Prostate gland (tissue), 2 donors: Measurements from ENCODE around the gene MRLN. TPM values are rescaled to one million over a fixed set of nuclear protein-coding genes. Genes with fewer than 3 reads are reported as not detected.

ENCODE experiments used
- DNase-seq: peaks from one replicate; pipeline ENCODE4 v3.0.0-alpha.2; 2019; ENCODE audit warnings: low spot score
- H3K27ac ChIP-seq, 2 donors: fragments of 200-600 bp; sonication (generic); 2 replicates each; pipeline ENCODE4 v1.5.1; 2017 to 2019
- H3K27me3 ChIP-seq: fragments of 200-600 bp; sonication (generic); replicated peaks from 2 replicates; pipeline ENCODE4 v1.5.1; 2019; ENCODE audit not compliant: insufficient read depth
- H3K36me3 ChIP-seq, 2 donors: fragments of 200-600 bp; sonication (generic); 1 replicate in 1 of 2; 2 replicates in 1 of 2; pipeline versions ENCODE4 v1.5.1 to v1.8.1; 2017 to 2019
- H3K4me1 ChIP-seq: fragments of 200-600 bp; sonication (generic); replicated peaks from 2 replicates; pipeline ENCODE4 v1.5.1; 2019
- H3K4me3 ChIP-seq, 2 donors: fragments of 200-600 bp; sonication (generic); 2 replicates each; pipeline ENCODE4 v1.5.1; 2017 to 2019
- H3K9me3 ChIP-seq: fragments of 200-600 bp; sonication (generic); 2 replicates; pipeline ENCODE4 v1.5.1; 2017
- POLR2A ChIP-seq: fragments of 450-650 bp; IDR thresholded peaks from one replicate; pipeline ENCODE4 v1.6.1; 2016; ENCODE audit warnings: antibody characterized with exemption, mild to moderate bottlenecking
- POLR2AphosphoS5 ChIP-seq: sonication (generic); formaldehyde crosslinking; IDR thresholded peaks from one replicate; pipeline ENCODE4 v1.6.1; 2017; ENCODE audit warnings: antibody characterized with exemption
- WGBS: methylation state at CpG from one replicate; pipeline ENCODE4 v1.1.5; 2018; 5-methylcytosine and 5-hydroxymethylcytosine counted together
- intact Hi-C: fragments of 100-400 bp; cut with DNase I; formaldehyde crosslinking; loops from one replicate; pipeline ENCODE4 v1.14.2; 2022
- total RNA-seq, 2 donors: library from RNA; depleted of rRNA; stranded (reverse); fragments of >200 nt; gene quantifications; one replicate each; pipeline ENCODE4 v1.1.0, GENCODE V29; 2016
- TF ChIP-seq, protein P1 (sequence below), 4 experiments: fragments of 200-600 bp in 2 of 4; fragments of 450-650 bp in 2 of 4; sonication (generic) in 2 of 4; IDR thresholded peaks; 1 replicate in 3 of 4; 2 replicates in 1 of 4; pipeline ENCODE4 v1.5.1; 2016 to 2019; ENCODE audit warnings: antibody characterized with exemption in 4 of 4, mild to moderate bottlenecking in 2 of 4, moderate library complexity in 2 of 4

MRLN gene
- total RNA-seq, 2 donors from 2014 or later, result not detected

DNA sequence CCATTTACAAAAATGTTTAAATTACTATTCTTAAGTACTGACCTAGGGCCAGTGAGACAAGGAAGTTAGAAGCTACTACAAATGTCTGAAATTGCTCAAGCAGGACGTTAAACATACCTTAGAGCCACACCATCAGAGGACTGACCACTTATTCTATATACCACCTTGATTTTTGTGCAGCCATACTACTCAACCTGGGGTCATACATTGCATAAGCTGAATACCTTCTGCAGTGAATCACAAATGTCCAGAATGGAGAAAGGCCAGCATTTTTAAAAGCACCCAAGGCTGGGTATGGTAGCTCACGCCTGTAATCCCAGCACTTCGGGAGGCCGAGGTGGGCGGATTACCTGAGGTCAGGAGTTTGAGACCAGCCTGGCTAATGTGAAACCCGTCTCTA is 21.2 kb upstream of the MRLN start:
- no peaks in the 10 kb centered on the region for H3K27me3 ChIP-seq
- H3K4me3 ChIP-seq, result no peak overlapping the region
- H3K36me3 ChIP-seq, result no peaks in the 10 kb centered on the region
- intact Hi-C loops, result no loop called here
- 96% methylated on average over 6 of the region's 6 CpGs for whole genome bisulfite sequencing
- H3K4me1 ChIP-seq, result no peaks in the 10 kb centered on the region
- no peak for DNase-seq
- no peaks in the 10 kb centered on the region for H3K9me3 ChIP-seq
- no peak overlapping the region for H3K27ac ChIP-seq
- TF ChIP-seq POLR2A (no peak), POLR2AphosphoS5 (no peak)
- TF ChIP-seq, protein P1, sequence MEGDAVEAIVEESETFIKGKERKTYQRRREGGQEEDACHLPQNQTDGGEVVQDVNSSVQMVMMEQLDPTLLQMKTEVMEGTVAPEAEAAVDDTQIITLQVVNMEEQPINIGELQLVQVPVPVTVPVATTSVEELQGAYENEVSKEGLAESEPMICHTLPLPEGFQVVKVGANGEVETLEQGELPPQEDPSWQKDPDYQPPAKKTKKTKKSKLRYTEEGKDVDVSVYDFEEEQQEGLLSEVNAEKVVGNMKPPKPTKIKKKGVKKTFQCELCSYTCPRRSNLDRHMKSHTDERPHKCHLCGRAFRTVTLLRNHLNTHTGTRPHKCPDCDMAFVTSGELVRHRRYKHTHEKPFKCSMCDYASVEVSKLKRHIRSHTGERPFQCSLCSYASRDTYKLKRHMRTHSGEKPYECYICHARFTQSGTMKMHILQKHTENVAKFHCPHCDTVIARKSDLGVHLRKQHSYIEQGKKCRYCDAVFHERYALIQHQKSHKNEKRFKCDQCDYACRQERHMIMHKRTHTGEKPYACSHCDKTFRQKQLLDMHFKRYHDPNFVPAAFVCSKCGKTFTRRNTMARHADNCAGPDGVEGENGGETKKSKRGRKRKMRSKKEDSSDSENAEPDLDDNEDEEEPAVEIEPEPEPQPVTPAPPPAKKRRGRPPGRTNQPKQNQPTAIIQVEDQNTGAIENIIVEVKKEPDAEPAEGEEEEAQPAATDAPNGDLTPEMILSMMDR (IDR thresholded peaks at IDR 0.05), result no peak

DNA sequence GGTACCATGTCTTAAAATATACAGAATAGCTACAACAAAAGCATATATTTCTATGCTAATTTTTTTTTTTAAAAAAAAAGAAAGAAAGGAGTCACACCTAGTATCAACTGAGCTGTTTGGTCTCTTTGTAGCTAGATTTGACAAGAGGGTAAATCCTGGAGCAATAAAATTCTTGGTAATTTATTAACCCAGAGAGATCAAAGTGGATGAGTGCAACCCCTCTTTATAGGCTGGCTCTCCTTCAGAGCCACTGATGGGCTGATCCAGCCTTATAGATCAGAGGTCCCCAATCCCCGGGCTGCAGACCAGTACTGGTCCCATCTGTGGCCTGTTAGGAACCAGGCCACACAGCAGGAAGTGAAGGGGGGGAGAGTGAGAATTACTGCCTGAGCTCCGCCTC is 19.8 kb upstream of the MRLN start:
- no peaks in the 10 kb centered on the region for H3K9me3 ChIP-seq
- H3K27me3 ChIP-seq, result no peaks in the 10 kb centered on the region
- no peak overlapping the region for H3K4me3 ChIP-seq
- H3K27ac ChIP-seq, result no peak overlapping the region
- DNase-seq, result no peak
- H3K4me1 ChIP-seq, result no peaks in the 10 kb centered on the region
- H3K36me3 ChIP-seq, result no peaks in the 10 kb centered on the region
- WGBS, result 81% methylated on average over 2 of the region's 2 CpGs
- no peak for TF ChIP-seq POLR2AphosphoS5
- no peak for TF ChIP-seq POLR2A
- TF ChIP-seq, protein P1 (IDR thresholded peaks at IDR 0.05), result no peak
- intact Hi-C loops, result no loop called here

- intact Hi-C loops, result no loop called here
- no peaks in the 10 kb centered on the region for H3K36me3 ChIP-seq
- no peak for DNase-seq
- TF ChIP-seq POLR2AphosphoS5 (no peak), POLR2A (no peak)
- TF ChIP-seq, protein P1 (IDR thresholded peaks at IDR 0.05), result no peak
- H3K27me3 ChIP-seq, result no peaks in the 10 kb centered on the region
- H3K4me3 ChIP-seq, result no peak overlapping the region
- no peaks in the 10 kb centered on the region for H3K4me1 ChIP-seq
- H3K9me3 ChIP-seq, result no peaks in the 10 kb centered on the region
- WGBS, result 97% methylated on average over 7 of the region's 7 CpGs
- H3K27ac ChIP-seq, result no peak overlapping the region
These were observed 18.0 kb upstream of the MRLN start for GRCh38 chr10:59771162-59771807.

DNA sequence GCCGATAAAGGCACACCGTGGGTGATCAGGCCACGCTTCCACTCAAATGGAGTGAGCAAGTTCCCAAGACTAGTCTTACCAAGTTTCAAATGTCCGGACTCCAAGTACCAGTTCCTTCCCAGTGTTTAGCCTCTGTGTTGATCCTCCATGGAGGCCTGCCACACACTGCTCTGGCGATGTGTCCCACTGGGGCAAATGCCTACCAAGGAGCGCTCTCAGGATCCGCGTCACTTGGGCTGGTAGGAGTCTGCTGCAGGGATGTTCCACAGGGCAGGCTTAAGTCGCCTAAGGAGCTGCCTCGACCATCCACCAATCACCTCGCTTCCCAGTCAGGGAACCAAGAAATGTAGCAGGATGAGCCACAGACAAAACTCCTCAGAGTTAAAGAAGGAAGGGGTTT is 17.4 kb upstream of the MRLN start:
- intact Hi-C loops, result no loop called here
- Histone ChIP-seq H3K27ac (no peak overlapping the region), H3K36me3 (no peaks in the 10 kb centered on the region), H3K4me1 (no peaks in the 10 kb centered on the region), H3K9me3 (no peaks in the 10 kb centered on the region), H3K27me3 (no peaks in the 10 kb centered on the region), H3K4me3 (no peak overlapping the region)
- WGBS, result 98% methylated on average over 11 of the region's 11 CpGs
- TF ChIP-seq POLR2AphosphoS5, result no peak
- TF ChIP-seq POLR2A, result no peak
- TF ChIP-seq, protein P1 (IDR thresholded peaks at IDR 0.05), result no peak
- DNase-seq, result no peak

- Histone ChIP-seq H3K9me3 (no peaks in the 10 kb centered on the region), H3K27ac (no peak overlapping the region), H3K27me3 (no peaks in the 10 kb centered on the region), H3K4me3 (no peak overlapping the region), H3K36me3 (no peaks in the 10 kb centered on the region), H3K4me1 (no peaks in the 10 kb centered on the region)
- no peak for DNase-seq
- 33% methylated on average over 2 of the region's 2 CpGs for WGBS
- intact Hi-C loops, result no loop called here
- TF ChIP-seq, protein P1 (IDR thresholded peaks at IDR 0.05), result no peak
- TF ChIP-seq POLR2AphosphoS5 (no peak), POLR2A (no peak)
These were observed 9.2 kb upstream of the MRLN start for GRCh38 chr10:59762505-59762904.
